ENCODE data around the gene SHBG.
"Not testable (repeated sequence)": the region's sequence is repeated elsewhere in the genome, so short reads cannot be mapped to it uniquely, and the experiment has no call there.

DNA sequence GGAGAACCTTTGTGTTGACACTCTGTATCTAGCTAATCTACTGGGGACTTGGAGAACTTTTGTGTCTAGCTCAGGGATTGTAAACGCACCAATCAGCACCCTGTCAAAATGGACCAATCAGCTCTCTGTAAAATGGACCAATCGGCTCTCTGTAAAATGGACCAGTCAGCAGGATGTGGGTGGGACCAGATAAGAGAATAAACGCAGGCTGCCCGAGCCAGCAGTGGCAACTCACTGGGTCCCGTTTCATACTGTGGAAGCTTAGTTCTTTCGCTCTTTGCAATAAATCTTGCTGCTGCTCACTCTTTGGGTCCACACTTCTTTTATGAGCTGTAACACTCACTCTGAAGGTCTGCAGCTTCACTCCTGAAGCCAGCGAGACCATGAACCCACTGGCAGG lies 11.7 kb downstream of the SHBG start:
- TF ChIP-seq, protein P1, sequence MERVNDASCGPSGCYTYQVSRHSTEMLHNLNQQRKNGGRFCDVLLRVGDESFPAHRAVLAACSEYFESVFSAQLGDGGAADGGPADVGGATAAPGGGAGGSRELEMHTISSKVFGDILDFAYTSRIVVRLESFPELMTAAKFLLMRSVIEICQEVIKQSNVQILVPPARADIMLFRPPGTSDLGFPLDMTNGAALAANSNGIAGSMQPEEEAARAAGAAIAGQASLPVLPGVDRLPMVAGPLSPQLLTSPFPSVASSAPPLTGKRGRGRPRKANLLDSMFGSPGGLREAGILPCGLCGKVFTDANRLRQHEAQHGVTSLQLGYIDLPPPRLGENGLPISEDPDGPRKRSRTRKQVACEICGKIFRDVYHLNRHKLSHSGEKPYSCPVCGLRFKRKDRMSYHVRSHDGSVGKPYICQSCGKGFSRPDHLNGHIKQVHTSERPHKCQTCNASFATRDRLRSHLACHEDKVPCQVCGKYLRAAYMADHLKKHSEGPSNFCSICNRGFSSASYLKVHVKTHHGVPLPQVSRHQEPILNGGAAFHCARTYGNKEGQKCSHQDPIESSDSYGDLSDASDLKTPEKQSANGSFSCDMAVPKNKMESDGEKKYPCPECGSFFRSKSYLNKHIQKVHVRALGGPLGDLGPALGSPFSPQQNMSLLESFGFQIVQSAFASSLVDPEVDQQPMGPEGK (CRISPR knock-in tag; IDR thresholded peaks at IDR 0.05; ENCODE audit: borderline replicate concordance): not testable (repeated sequence)
- TF ChIP-seq, protein P2, sequence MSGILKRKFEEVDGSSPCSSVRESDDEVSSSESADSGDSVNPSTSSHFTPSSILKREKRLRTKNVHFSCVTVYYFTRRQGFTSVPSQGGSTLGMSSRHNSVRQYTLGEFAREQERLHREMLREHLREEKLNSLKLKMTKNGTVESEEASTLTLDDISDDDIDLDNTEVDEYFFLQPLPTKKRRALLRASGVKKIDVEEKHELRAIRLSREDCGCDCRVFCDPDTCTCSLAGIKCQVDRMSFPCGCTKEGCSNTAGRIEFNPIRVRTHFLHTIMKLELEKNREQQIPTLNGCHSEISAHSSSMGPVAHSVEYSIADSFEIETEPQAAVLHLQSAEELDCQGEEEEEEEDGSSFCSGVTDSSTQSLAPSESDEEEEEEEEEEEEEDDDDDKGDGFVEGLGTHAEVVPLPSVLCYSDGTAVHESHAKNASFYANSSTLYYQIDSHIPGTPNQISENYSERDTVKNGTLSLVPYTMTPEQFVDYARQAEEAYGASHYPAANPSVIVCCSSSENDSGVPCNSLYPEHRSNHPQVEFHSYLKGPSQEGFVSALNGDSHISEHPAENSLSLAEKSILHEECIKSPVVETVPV (CRISPR knock-in tag; IDR thresholded peaks at IDR 0.05): not testable (repeated sequence)
- not testable (repeated sequence) for TF ChIP-seq BACH2 (CRISPR knock-in tag; IDR thresholded peaks at IDR 0.05; ENCODE audit: borderline replicate concordance); RARB (CRISPR knock-in tag; IDR thresholded peaks at IDR 0.05); ZFP30 (CRISPR knock-in tag; IDR thresholded peaks at IDR 0.05); OSR1 (CRISPR knock-in tag; IDR thresholded peaks at IDR 0.05); ARNTL (CRISPR knock-in tag; IDR thresholded peaks at IDR 0.05; ENCODE audit: borderline replicate concordance, low read depth)

Data from SK-N-SH treated with all-trans-retinoic acid at 6 μM for 48 hours (cell line).